Omental fat pad (tissue), 4 donors: ENCODE measurements around the gene RASL11B. TPM values are rescaled to one million over a fixed set of nuclear protein-coding genes. Genes with fewer than 3 reads are reported as not detected.

Experiments
- ATAC-seq: fragments of 150-250 bp; one replicate; pipeline ENCODE4 v1.9.1; 2016; ENCODE audit warnings: mild to moderate bottlenecking, moderate library complexity; ENCODE audit not compliant: low FRiP score
- DNase-seq: peaks from one replicate; pipeline ENCODE4 v3.0.0-alpha.2; 2019; ENCODE audit warnings: low spot score
- CTCF ChIP-seq, 3 donors: fragments of 450-650 bp; IDR thresholded peaks; one replicate each; pipeline ENCODE4 v1.5.1; 2016 to 2017; ENCODE audit warnings: antibody characterized with exemption in 3 of 3, mild to moderate bottlenecking in 3 of 3, moderate library complexity in 2 of 3
- total RNA-seq, 4 donors: library from RNA; depleted of rRNA; stranded (reverse); fragments of >200 nt; gene quantifications; one replicate each; pipeline ENCODE4 v1.1.0, GENCODE V29; 2016

RASL11B gene
- total RNA-seq, 4 donors from 2014 or later = 0.56 to 1.9 (median 1.7) TPM; not detected in 1

GRCh38 chr4:52880994-52881393 lies 18.9 kb downstream of the RASL11B start:
- DNase-seq (no peak), ATAC-seq (no peak)
- TF ChIP-seq CTCF (IDR thresholded peaks at IDR 0.05) = no peak

GRCh38 chr4:52883183-52883621 lies 21.1 kb downstream of the RASL11B start:
- no peak for DNase-seq
- no peak for ATAC-seq
- no peak for TF ChIP-seq CTCF (IDR thresholded peaks at IDR 0.05)

GRCh38 chr4:52883707-52884669 lies 21.9 kb downstream of the RASL11B start:
- no peak for DNase-seq
- no peak for ATAC-seq
- TF ChIP-seq CTCF (IDR thresholded peaks at IDR 0.05) = no peak

- ATAC-seq (no peak), DNase-seq (no peak)
- TF ChIP-seq CTCF (IDR thresholded peaks at IDR 0.05) = no peak
Observed at GRCh38 chr4:52884994-52885393, 22.9 kb downstream of the RASL11B start.

- no peak for TF ChIP-seq CTCF (IDR thresholded peaks at IDR 0.05)
- ATAC-seq = no peak
Observed at GRCh38 chr4:52889354-52889753, 27.2 kb downstream of the RASL11B start.

GRCh38 chr4:52889778-52890520 lies 27.8 kb downstream of the RASL11B start:
- no peak for TF ChIP-seq CTCF (IDR thresholded peaks at IDR 0.05)
- DNase-seq (no peak), ATAC-seq (no peak)

More at GRCh38 chr4:52889354-52889753, 27.2 kb downstream of the RASL11B start:
- DNase-seq = no peak
